Measurements from ENCODE around the gene CRHBP.

Gene CRHBP

DNA sequence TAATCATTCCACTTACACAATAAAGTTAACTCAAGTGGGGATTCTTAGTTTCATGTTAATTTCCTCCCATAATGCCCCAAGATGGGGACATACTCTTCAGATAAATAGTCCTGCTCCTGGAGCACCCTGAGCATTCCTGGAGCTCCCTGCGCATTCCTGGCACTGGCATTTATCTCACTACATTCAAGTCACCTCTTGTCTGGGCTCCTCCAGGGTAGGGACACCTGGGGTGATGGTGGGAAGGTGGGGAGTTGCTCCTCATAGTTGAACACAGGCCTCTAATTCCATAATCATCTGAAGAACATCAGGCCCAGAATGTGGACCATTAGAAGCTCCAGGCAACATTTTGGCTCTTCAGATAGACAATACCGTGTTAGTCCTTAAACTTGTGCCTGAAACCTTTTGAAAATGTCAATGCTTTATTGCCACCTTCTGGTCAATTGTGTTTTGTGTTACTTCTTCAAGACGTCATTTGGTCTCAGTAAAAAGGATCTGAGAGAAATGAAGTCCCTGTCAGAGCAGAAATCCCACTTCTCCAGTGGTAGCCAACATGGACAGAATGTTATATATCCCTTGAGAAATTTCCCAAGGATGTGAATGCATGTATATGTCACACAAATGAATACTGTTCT lies 63.2 kb downstream of the CRHBP start:
- peak; percentile 60 for DNase-seq (ENCODE audit: low read depth)

DNA sequence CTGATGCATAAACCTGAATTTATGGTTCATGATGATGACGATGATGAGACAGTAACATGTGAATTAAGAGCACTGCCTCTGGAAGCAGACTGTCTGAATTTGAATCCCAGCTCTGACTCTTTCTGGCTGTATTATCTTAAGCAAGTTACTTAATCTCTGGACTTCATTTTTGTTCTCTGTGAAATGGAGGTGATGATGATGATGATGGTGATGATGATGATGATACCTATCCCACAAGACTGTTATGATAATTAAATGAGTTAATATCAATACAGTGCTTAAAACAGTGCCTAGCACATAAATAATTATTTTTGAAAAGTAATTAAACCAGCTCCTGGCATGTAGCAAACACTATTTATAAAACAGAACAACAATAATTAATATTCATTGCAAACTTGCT lies 64.1 kb downstream of the CRHBP start:
- no peak for DNase-seq (ENCODE audit: low read depth)

DNA sequence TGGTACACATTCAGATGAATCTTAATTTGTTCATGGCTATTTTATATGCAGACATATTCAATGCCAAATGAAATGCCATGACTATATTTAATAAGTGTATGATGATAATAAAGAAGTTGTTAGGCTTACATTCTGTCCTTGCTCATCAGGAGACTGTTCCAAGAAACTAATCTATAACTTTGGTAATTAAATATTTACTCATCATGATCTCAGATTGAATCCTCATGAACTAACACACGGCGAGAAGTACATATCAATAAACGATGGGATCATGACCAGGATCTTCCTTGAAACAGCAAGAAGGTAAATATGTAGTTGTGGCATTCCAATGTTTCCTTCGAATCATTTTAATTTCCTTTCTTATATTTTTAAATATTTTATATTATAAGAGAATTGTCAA lies 64.8 kb downstream of the CRHBP start:
- DNase-seq (ENCODE audit: low read depth) = no peak

Data from EH (cell line).